WTC11 (cell line): Measurements from ENCODE around the gene GTF3C2.

Source experiments
- CREM ChIP-seq: sonication (generic); formaldehyde crosslinking; IDR thresholded peaks from 2 replicates; pipeline ENCODE4 v1.8.1; 2022; ENCODE audit warnings: mild to moderate bottlenecking, missing genetic modification reagents, moderate library complexity
- ETV6 ChIP-seq: sonication (generic); formaldehyde crosslinking; IDR thresholded peaks from 2 replicates; pipeline ENCODE4 v1.8.1; 2022; ENCODE audit warnings: mild to moderate bottlenecking, missing genetic modification reagents
- FOXJ3 ChIP-seq: sonication (generic); formaldehyde crosslinking; IDR thresholded peaks from 2 replicates; pipeline ENCODE4 v1.9.0; 2021; ENCODE audit warnings: missing genetic modification reagents, mild to moderate bottlenecking, borderline replicate concordance
- JUN ChIP-seq: sonication (generic); formaldehyde crosslinking; IDR thresholded peaks from 2 replicates; pipeline ENCODE4 v1.8.0; 2023; ENCODE audit warnings: mild to moderate bottlenecking, missing genetic modification reagents
- NR1H2 ChIP-seq: sonication (generic); formaldehyde crosslinking; IDR thresholded peaks from 2 replicates; pipeline ENCODE4 v1.9.0; 2021; ENCODE audit warnings: mild to moderate bottlenecking, moderate library complexity, missing genetic modification reagents
- SP1 ChIP-seq: sonication (generic); formaldehyde crosslinking; conservative IDR thresholded peaks from 2 replicates; pipeline ENCODE4 v1.8.1; 2022; ENCODE audit warnings: missing genetic modification reagents
- TCF7 ChIP-seq: sonication (generic); formaldehyde crosslinking; IDR thresholded peaks from 2 replicates; pipeline ENCODE4 v1.8.0; 2022; ENCODE audit warnings: mild to moderate bottlenecking, low read depth, missing genetic modification reagents, moderate library complexity
- ZNF121 ChIP-seq: sonication (generic); formaldehyde crosslinking; IDR thresholded peaks from 2 replicates; pipeline ENCODE4 v1.8.0; 2023; ENCODE audit warnings: missing genetic modification reagents
- ZNF263 ChIP-seq: sonication (generic); formaldehyde crosslinking; IDR thresholded peaks from 2 replicates; pipeline ENCODE4 v1.8.1; 2022; ENCODE audit warnings: low read depth, mild to moderate bottlenecking, moderate library complexity, missing genetic modification reagents
- TF ChIP-seq, protein P1 (sequence below): fragments of 200-600 bp; IDR thresholded peaks from 2 replicates; pipeline ENCODE4 v1.8.0; 2022; ENCODE audit warnings: antibody characterized with exemption
- TF ChIP-seq, protein P2 (sequence below): fragments of 250-450 bp; sonication (Bioruptor Pico); IDR thresholded peaks from 2 replicates; pipeline ENCODE4 v2.1.2; 2022; ENCODE audit warnings: mild to moderate bottlenecking, moderate library complexity
- TF ChIP-seq, protein P3 (sequence below): sonication (generic); formaldehyde crosslinking; IDR thresholded peaks from 2 replicates; pipeline ENCODE4 v1.8.0; 2022; ENCODE audit warnings: mild to moderate bottlenecking, missing genetic modification reagents
- TF ChIP-seq, protein P4 (sequence below): sonication (generic); formaldehyde crosslinking; conservative IDR thresholded peaks from 2 replicates; pipeline ENCODE4 v1.8.1; 2022; ENCODE audit warnings: mild to moderate bottlenecking, missing genetic modification reagents
- TF ChIP-seq, protein P5 (sequence below): sonication (generic); formaldehyde crosslinking; IDR thresholded peaks from 2 replicates; pipeline ENCODE4 v1.8.0; 2022; ENCODE audit warnings: missing genetic modification reagents

DNA sequence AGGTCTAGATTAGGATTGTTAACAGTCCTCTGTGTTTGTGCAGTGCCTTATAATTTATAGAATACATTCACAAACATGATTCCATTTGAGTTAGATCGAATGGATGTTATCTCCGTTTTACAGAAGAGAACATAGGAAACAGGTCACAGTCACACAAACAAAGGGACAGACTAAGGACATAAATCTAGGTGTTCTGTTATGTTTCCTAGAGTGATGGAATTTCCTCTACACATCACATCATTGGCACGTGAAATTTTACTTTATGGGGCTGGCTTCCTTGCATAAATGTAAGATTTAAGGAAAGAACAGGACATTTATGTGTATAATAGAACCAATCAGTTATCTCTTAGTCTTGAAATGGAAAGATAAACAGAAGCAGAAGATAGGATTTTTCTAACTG, 68.0 kb downstream of the GTF3C2 start:
- TF ChIP-seq, protein P1, sequence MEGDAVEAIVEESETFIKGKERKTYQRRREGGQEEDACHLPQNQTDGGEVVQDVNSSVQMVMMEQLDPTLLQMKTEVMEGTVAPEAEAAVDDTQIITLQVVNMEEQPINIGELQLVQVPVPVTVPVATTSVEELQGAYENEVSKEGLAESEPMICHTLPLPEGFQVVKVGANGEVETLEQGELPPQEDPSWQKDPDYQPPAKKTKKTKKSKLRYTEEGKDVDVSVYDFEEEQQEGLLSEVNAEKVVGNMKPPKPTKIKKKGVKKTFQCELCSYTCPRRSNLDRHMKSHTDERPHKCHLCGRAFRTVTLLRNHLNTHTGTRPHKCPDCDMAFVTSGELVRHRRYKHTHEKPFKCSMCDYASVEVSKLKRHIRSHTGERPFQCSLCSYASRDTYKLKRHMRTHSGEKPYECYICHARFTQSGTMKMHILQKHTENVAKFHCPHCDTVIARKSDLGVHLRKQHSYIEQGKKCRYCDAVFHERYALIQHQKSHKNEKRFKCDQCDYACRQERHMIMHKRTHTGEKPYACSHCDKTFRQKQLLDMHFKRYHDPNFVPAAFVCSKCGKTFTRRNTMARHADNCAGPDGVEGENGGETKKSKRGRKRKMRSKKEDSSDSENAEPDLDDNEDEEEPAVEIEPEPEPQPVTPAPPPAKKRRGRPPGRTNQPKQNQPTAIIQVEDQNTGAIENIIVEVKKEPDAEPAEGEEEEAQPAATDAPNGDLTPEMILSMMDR, result no peak
- TF ChIP-seq, protein P2, sequence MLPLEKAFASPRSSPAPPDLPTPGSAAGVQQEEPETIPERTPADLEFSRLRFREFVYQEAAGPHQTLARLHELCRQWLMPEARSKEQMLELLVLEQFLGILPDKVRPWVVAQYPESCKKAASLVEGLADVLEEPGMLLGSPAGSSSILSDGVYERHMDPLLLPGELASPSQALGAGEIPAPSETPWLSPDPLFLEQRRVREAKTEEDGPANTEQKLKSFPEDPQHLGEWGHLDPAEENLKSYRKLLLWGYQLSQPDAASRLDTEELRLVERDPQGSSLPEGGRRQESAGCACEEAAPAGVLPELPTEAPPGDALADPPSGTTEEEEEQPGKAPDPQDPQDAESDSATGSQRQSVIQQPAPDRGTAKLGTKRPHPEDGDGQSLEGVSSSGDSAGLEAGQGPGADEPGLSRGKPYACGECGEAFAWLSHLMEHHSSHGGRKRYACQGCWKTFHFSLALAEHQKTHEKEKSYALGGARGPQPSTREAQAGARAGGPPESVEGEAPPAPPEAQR, result no peak
- TF ChIP-seq ZNF263 (CRISPR knock-in tag) (no peak), JUN (CRISPR knock-in tag) (no peak), NR1H2 (CRISPR knock-in tag) (no peak), ETV6 (CRISPR knock-in tag) (no peak), TCF7 (CRISPR knock-in tag) (no peak), CREM (no peak), FOXJ3 (CRISPR knock-in tag) (no peak), SP1 (no peak), ZNF121 (CRISPR knock-in tag) (no peak)
- TF ChIP-seq, protein P3, sequence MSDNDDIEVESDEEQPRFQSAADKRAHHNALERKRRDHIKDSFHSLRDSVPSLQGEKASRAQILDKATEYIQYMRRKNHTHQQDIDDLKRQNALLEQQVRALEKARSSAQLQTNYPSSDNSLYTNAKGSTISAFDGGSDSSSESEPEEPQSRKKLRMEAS (CRISPR knock-in tag), result no peak
- TF ChIP-seq, protein P4, sequence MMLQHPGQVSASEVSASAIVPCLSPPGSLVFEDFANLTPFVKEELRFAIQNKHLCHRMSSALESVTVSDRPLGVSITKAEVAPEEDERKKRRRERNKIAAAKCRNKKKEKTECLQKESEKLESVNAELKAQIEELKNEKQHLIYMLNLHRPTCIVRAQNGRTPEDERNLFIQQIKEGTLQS (CRISPR knock-in tag), result no peak
- TF ChIP-seq, protein P5, sequence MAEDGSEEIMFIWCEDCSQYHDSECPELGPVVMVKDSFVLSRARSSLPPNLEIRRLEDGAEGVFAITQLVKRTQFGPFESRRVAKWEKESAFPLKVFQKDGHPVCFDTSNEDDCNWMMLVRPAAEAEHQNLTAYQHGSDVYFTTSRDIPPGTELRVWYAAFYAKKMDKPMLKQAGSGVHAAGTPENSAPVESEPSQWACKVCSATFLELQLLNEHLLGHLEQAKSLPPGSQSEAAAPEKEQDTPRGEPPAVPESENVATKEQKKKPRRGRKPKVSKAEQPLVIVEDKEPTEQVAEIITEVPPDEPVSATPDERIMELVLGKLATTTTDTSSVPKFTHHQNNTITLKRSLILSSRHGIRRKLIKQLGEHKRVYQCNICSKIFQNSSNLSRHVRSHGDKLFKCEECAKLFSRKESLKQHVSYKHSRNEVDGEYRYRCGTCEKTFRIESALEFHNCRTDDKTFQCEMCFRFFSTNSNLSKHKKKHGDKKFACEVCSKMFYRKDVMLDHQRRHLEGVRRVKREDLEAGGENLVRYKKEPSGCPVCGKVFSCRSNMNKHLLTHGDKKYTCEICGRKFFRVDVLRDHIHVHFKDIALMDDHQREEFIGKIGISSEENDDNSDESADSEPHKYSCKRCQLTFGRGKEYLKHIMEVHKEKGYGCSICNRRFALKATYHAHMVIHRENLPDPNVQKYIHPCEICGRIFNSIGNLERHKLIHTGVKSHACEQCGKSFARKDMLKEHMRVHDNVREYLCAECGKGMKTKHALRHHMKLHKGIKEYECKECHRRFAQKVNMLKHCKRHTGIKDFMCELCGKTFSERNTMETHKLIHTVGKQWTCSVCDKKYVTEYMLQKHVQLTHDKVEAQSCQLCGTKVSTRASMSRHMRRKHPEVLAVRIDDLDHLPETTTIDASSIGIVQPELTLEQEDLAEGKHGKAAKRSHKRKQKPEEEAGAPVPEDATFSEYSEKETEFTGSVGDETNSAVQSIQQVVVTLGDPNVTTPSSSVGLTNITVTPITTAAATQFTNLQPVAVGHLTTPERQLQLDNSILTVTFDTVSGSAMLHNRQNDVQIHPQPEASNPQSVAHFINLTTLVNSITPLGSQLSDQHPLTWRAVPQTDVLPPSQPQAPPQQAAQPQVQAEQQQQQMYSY (CRISPR knock-in tag), result no peak
